Urothelium cell line (cell line): ENCODE results near the gene NDEL1.
A peak's percentile ranks its signal among the peaks of the same experiment; 100 is the strongest.

Experiments
- DNase-seq: peaks from one replicate; pipeline ENCODE4 v3.0.0; 2011; ENCODE audit warnings: low spot score, mixed read lengths
- FAIRE-seq: peaks from 2 replicates; lab custom pipeline; 2011; peaks lifted over from hg19 to GRCh38; lab: Jason Lieb, UNC

Gene NDEL1

GRCh38 chr17:8413938-8414337 lies 21.7 kb upstream of the NDEL1 start:
- DNase-seq (no peak), FAIRE-seq (no peak)

DNA sequence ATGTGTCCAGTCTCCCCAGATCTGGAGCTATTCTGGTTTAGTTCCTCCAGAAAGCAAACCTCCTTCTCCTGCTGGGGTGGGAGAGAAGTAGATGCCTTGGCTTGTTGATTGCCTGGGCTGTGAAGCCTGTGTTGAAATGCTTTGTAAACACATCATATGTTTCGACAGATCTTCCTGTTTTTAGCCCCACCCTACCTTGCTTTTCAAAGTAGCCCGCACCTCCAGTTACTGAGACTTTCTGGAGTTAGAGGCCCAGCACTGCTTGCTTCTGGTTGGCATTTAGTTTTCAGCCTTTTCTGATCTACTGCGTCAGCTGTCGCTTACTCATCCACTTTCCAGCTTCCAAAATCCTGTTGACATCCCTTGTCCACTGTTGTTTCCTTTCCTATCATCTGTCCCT lies 17.9 kb upstream of the NDEL1 start:
- no peak for FAIRE-seq
- no peak for DNase-seq

DNA sequence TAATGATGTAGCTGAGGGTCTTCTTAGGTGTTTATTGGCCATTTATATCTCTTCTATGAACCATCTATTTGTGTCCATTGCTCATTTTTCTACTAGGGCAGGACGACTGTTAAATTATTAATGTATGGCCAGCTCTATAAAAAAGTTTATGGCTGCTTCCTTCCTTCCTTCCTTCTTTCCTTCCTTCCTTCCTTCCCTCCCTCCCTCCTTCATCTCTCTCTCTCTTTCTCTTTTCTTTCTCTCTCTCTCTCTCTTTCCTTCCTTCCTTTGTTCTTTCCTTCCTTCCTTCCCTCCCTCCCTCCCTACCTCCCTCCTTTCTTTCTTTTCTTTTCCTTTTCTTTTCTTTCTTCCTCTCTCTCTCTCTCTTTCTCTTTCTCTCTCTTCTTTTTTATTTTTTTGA lies 17.2 kb upstream of the NDEL1 start:
- FAIRE-seq (no peak), DNase-seq (no peak)

GRCh38 chr17:8419305-8419704 lies 16.4 kb upstream of the NDEL1 start:
- FAIRE-seq: no peak
- no peak for DNase-seq

GRCh38 chr17:8420041-8420934 lies 15.4 kb upstream of the NDEL1 start:
- no peak for FAIRE-seq
- no peak for DNase-seq

DNA sequence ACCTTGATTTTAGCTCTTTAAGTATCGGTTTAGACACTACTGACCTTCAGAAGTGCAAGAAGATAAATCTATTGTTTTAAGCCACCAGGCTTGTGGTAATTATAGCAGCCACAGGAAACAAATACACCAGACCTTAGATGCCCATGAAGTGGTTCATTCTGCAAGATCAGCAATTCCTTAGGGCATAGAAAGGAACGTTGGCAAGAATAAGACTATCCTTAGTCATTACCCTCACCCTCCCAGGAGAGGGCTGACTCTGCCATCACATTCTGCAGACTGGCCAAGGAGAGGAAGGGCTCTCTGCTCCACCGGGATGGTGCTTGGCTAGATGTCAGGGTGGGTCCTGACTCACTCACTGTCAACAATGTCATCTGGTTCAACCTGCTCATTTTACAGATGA lies 14.1 kb upstream of the NDEL1 start:
- FAIRE-seq (no peak), DNase-seq (no peak)

- DNase-seq (no peak), FAIRE-seq (no peak)
These were observed 9.5 kb upstream of the NDEL1 start for GRCh38 chr17:8426094-8426720.

GRCh38 chr17:8426802-8427201 lies 8.9 kb upstream of the NDEL1 start:
- DNase-seq (no peak), FAIRE-seq (no peak)

- DNase-seq (peak; percentile 35), FAIRE-seq (no peak)
These were observed 4.7 kb upstream of the NDEL1 start for GRCh38 chr17:8430966-8431365.

DNA sequence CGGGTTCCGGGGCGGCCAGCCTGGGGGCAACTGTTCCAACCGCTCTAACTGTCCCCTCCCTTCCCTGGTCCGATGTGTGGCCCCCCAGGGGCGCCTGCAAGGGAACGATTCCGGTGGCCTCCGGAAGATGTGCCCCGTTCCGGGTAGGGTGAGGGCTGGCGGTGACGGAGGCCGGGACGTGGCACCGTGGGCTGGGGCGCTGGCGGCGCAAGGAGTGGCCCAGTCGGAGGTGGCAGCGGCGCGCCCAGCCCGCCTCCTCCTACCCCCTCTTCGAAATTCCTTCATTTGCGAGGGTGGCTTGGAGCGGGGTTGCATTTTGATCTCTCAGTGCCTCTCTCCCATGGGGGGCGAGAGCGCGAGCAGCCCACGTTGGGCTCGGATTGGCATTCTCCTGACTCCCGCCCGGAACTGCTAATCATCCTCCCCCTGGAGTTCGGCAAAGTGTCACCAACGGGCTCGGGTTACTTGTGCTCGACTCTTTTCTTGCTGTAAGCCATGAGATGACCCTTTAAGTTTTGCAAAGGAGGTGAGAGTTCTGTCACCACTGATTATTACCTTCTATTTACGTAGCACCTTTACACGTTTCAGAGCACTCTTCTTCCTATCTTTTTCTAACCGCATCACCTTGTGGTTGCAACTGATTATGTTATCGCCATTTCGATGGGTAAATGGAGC lies 622 bp downstream of the NDEL1 start:
- FAIRE-seq: no peak
- DNase-seq: peak; percentile 48

DNA sequence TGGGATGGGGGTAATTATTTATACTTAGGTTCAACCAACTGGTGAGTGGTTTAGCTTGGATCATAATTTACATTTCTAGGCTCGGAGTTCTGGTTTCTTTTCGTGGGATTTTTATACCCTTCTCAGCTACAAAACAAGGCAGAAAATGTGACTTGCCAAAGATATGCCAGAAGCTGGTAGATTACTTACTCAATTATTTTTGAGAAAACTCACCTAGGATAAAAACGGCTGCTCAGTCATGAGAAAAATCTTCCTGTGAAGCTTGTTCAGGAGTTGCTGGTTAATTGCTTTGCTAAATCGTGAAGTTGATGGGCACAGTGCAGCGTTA lies 1.1 kb downstream of the NDEL1 start:
- FAIRE-seq: no peak
- no peak for DNase-seq

GRCh38 chr17:8438441-8438840 lies 2.8 kb downstream of the NDEL1 start:
- DNase-seq (no peak), FAIRE-seq (no peak)

- no peak for DNase-seq
- FAIRE-seq: no peak
These were observed 4.0 kb downstream of the NDEL1 start for GRCh38 chr17:8439681-8440080.

DNA sequence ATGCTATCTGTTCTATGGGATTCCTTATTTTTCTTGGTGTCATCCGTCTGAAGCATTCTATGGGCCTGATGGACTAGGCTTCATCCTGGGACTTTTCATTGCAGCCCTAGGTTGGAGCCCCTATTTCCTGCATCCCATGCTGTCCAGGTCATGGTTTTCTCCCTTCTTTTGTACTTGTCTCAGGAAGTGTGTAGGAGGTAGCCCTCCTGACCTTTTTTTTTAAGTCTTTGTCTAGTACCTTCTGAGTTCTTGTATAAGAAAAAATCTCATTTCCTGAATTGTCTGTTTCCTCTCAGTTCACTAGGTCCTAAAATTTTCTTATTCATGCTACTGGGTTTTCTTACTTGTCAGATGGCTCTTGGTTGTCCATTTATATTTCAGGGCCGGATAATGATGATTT lies 6.0 kb downstream of the NDEL1 start:
- FAIRE-seq: no peak

GRCh38 chr17:8442310-8442709 lies 6.6 kb downstream of the NDEL1 start:
- FAIRE-seq (no peak), DNase-seq (no peak)

More for the DNA sequence above, 6.0 kb downstream of the NDEL1 start:
- no peak for DNase-seq

DNA sequence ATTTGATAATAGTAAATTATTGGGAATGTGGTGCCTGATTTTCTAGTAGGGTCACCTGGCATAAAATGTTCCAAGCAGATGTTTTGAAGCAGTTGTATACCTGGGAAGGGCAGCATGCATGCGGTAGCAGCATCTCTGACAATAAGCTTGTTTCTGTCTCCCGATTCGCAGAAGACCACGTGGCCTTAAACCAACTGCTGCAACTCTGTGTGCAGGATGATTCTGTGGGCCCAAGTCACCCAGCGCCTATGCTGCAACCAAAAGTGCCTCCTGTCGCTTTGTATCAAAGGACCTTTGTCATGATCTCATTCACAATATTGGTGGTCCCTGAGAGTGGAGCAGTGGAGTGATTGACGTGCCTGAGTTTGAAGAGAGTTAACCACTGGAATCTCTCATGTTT lies 8.1 kb downstream of the NDEL1 start:
- no peak for FAIRE-seq
- no peak for DNase-seq

DNA sequence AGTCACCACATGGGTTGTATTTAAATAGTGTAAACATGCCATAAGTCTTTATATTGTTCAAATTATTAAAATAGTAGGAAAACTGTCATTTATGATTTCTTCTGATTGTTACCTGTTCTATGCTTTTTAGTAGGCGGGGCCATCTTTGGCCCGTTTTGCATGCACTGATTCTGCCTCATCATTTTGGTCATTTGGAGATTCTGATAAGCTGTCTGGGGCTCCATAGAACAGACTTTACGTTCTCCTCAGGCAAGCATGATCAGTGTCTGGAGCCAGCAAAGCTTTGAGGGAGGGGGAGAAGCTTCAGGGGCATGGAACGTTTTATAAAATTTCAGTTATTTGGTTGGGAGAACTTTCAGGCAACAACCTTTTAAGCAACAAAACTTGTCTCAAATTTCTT lies 8.8 kb downstream of the NDEL1 start:
- FAIRE-seq (no peak), DNase-seq (no peak)

GRCh38 chr17:8445536-8445935 lies 9.9 kb downstream of the NDEL1 start:
- DNase-seq (no peak), FAIRE-seq (no peak)

DNA sequence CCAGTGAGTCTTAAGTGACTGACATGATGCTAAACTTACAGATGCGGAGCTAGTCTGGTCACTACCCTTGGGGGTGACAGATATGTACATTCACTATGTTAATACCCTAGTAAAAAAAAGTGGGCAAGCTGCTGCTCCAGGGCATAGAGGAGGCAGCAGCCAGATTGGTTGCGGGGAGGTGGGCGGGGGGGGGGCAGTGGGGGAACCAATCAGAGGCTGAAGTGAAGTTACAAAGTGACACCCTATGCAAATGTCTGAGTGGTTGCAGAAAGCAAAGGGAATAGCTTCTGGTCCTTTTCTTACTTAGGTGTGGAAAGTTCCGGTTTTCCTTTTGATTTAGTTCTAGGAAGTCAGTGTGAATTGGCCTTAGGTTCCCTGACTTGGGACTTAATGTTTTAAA lies 12.1 kb downstream of the NDEL1 start:
- no peak for DNase-seq
- no peak for FAIRE-seq

DNA sequence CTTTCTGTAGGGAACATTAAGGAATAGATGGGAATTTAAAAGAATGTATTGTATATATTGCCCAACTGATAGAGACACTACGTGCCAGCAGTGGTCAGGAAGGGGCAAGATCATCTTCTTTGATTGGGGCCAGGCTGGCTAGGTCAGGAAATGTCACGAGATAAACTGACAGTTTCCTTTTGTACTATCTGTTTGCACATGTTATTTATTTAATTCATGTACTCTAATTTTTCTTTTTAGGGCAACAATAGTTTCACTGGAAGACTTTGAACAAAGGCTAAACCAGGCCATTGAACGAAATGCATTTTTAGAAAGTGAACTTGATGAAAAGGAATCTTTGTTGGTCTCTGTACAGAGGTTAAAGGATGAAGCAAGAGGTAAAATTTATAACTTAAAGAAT lies 12.6 kb downstream of the NDEL1 start:
- DNase-seq (no peak), FAIRE-seq (no peak)

- FAIRE-seq (no peak), DNase-seq (no peak)
These were observed 16.4 kb downstream of the NDEL1 start for GRCh38 chr17:8451933-8452614.
